Measurements from ENCODE around the gene SLC1A5.
A peak's percentile ranks its signal among the peaks of the same experiment; 100 is the strongest.

Gene SLC1A5

DNA sequence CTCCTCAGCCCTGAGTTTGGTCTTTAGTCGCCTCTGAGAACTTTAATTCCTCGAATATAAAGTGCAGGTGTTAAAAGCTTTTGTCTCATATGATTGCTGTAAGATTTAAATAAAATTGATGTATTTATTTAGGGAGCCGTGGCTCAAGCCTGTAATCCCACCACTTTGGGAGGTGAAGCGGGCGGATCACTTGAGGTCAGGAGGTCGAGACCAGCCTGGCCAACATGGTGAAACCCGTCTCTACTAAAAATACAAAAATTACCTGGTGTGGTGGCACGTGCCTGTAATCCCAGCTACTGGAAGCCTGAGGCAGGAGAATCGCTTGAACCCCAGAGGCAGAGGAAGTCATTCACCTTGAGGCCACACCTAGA is 559 bp upstream of the SLC1A5 start:
- no peak for DNase-seq
- H3K4me3 ChIP-seq (ENCODE audit: low read depth, low read length): no peak overlapping the region
- peaks cover 3% of the 10 kb centered on the region for H3K9me3 ChIP-seq (ENCODE audit: severe bottlenecking)
- peaks cover 24% of the 10 kb centered on the region for H3K36me3 ChIP-seq
- no peaks in the 10 kb centered on the region for H3K27me3 ChIP-seq (ENCODE audit: insufficient read depth, low read depth, severe bottlenecking)
- peak overlapping the region; percentile 68 for H3K27ac ChIP-seq
- TF ChIP-seq, protein P1, sequence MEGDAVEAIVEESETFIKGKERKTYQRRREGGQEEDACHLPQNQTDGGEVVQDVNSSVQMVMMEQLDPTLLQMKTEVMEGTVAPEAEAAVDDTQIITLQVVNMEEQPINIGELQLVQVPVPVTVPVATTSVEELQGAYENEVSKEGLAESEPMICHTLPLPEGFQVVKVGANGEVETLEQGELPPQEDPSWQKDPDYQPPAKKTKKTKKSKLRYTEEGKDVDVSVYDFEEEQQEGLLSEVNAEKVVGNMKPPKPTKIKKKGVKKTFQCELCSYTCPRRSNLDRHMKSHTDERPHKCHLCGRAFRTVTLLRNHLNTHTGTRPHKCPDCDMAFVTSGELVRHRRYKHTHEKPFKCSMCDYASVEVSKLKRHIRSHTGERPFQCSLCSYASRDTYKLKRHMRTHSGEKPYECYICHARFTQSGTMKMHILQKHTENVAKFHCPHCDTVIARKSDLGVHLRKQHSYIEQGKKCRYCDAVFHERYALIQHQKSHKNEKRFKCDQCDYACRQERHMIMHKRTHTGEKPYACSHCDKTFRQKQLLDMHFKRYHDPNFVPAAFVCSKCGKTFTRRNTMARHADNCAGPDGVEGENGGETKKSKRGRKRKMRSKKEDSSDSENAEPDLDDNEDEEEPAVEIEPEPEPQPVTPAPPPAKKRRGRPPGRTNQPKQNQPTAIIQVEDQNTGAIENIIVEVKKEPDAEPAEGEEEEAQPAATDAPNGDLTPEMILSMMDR (IDR thresholded peaks at IDR 0.05; ENCODE audit: low read depth, low read length): no peak

DNA sequence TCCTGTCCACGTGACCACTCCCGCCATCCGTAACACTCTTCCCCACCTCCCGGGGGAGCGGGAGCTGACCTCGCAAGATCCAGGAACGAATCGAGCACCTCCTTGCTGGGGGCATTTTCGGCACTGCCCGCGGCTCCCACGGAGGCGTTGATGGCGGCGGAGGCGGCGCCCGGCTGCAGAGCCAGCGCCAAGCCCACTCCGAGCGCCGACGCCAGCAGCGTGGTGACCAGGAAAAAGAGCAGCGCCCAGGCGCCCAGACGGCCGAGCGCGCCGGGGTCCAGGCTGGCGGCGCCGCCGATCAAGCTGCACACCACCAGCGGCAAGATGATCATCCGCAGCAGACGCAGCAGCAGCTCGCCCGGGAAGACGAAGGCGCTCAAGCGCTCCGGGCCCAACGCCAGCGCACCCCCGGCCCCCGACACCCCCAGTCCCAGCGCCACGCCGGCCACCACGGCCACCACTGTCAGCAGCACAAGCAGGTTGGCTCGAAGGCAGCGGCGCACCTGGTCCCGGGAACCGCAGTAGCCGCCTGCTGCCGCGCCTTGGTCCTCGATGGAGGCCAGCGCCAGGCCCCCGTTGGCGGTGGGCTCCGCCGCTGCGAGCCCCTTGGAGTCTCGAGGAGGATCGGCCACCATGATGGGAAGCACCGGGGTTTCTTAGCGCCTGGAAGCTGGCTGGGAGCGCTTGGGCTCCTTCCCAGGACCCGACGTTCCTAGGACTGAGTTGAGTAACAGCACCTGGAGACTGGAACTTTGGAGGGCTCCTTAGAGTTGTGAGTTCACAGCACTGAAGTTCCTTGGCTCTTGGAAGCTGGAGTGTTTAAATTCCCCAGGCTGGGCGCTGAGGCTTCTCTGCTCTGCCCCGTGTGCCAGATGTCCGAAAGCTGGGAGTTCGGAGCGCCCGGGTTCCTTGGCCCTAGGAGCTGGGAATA is 798 bp downstream of the SLC1A5 start:
- TF ChIP-seq, protein P1 (IDR thresholded peaks at IDR 0.05; ENCODE audit: low read depth, low read length): no peak
- Histone ChIP-seq H3K9me3 (ENCODE audit: severe bottlenecking) (peaks cover 3% of the 10 kb centered on the region), H3K36me3 (peaks cover 37% of the 10 kb centered on the region), H3K4me3 (ENCODE audit: low read depth, low read length) (peak overlapping the region; percentile 67), H3K27ac (peak overlapping the region; percentile 93), H3K27me3 (ENCODE audit: insufficient read depth, low read depth, severe bottlenecking) (no peaks in the 10 kb centered on the region)
- peak; percentile 83 for DNase-seq

DNA sequence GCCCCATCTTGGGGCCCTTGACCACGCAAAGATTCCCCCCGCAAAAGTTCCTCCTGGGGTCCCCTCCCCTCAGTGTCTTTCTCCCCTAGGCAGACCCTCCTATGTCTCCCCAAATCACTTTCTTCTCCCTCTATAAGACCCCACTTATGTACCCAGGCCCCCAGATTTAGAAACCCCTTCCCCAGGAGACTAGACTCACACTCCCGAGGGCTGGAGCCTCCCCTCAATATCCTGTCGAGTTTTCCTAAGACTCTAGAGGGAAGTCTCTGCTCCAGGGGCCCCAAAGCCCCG is 1.4 kb downstream of the SLC1A5 start:
- Histone ChIP-seq H3K36me3 (peaks cover 41% of the 10 kb centered on the region), H3K27ac (peak overlapping the region; percentile 93), H3K4me3 (ENCODE audit: low read depth, low read length) (peak overlapping the region; percentile 67), H3K27me3 (ENCODE audit: insufficient read depth, low read depth, severe bottlenecking) (no peaks in the 10 kb centered on the region), H3K9me3 (ENCODE audit: severe bottlenecking) (peaks cover 3% of the 10 kb centered on the region)
- TF ChIP-seq, protein P1 (IDR thresholded peaks at IDR 0.05; ENCODE audit: low read depth, low read length): no peak
- DNase-seq: no peak

DNA sequence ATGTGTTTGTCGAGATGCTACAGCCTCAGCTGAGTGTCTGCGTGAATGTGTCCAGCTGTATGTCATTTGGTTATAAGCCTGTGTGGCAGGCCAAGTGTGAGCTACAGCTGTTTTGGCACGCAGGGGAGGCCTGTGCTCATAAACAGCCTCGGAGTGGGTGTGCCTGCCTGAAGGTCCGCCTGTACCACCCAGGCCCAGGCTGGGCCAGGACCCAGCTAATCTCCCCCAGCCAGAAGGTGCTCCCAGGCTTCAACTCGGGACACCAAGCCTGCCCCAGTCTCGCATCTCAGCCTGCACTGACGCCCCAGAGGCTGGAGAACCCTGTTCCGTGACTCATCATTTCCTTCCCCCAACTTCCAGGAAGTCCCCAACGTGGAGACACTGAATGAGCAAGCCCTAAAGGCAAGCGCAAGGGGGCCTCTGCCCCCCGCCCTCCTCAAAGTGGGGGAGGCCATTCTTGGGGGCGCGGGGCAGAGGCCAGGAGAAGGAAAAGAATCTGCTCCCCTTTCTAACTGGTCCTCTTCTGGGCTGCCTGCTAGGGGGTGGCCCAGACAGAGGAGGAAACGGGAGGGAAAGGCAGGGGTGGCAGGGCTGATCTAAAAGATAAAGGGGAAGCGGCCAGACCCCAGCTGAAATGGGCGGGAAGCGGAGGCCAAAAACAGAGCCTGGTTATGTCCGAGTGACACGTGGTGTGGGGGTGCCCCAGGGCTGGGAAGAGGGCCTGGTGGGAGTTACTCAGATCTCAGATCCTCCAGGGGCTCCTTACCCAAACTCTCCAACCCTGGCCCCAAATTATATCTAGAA is 2.0 kb downstream of the SLC1A5 start:
- Histone ChIP-seq H3K9me3 (ENCODE audit: severe bottlenecking) (peaks cover 3% of the 10 kb centered on the region), H3K27me3 (ENCODE audit: insufficient read depth, low read depth, severe bottlenecking) (no peaks in the 10 kb centered on the region), H3K27ac (peak overlapping the region; percentile 93), H3K4me3 (ENCODE audit: low read depth, low read length) (peak overlapping the region; percentile 67), H3K36me3 (peaks cover 46% of the 10 kb centered on the region)
- DNase-seq: peak; percentile 73
- TF ChIP-seq, protein P1 (IDR thresholded peaks at IDR 0.05; ENCODE audit: low read depth, low read length): no peak

DNA sequence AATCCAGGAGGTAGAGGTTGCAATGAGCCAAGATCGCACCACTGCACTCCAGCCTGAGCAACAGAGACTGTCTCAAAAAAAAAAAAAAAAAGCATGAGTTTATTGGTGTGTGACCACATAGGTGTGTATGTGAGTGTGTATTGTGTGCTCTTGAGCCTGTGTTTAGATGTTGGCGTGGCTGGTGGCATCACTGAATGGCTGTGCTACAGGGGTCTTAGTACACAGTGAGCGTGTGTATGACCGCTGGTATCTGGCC is 2.5 kb downstream of the SLC1A5 start:
- H3K4me3 ChIP-seq (ENCODE audit: low read depth, low read length): peak overlapping the region; percentile 67
- peak overlapping the region; percentile 93 for H3K27ac ChIP-seq
- H3K9me3 ChIP-seq (ENCODE audit: severe bottlenecking): peaks cover 3% of the 10 kb centered on the region
- H3K36me3 ChIP-seq: peaks cover 52% of the 10 kb centered on the region
- DNase-seq: no peak
- TF ChIP-seq, protein P1 (IDR thresholded peaks at IDR 0.05; ENCODE audit: low read depth, low read length): no peak
- no peaks in the 10 kb centered on the region for H3K27me3 ChIP-seq (ENCODE audit: insufficient read depth, low read depth, severe bottlenecking)
